Vagina (tissue), 2 donors: ENCODE measurements around the gene AMBP. TPM values are rescaled to one million over a fixed set of nuclear protein-coding genes. Genes with fewer than 3 reads are reported as not detected.

ENCODE experiments used
- DNase-seq, 2 donors: peaks; one replicate each; pipeline ENCODE4 v3.0.0-alpha.2; 2017; ENCODE audit errors: extremely low spot score in 2 of 2
- H3K27ac ChIP-seq: fragments of 200-600 bp; sonication (generic); one replicate; pipeline ENCODE4 v1.5.1; 2019
- H3K27me3 ChIP-seq: fragments of 200-600 bp; sonication (generic); one replicate; pipeline ENCODE4 v1.5.1; 2019
- H3K36me3 ChIP-seq, 2 donors: fragments of 200-600 bp; sonication (generic); one replicate each; pipeline ENCODE4 v1.5.1; 2017 to 2019
- H3K4me1 ChIP-seq: fragments of 200-600 bp; sonication (generic); one replicate; pipeline ENCODE4 v1.5.1; 2019
- H3K4me3 ChIP-seq, 2 donors: fragments of 200-600 bp; sonication (generic); 1 replicate in 1 of 2; 2 replicates in 1 of 2; pipeline ENCODE4 v1.5.1; 2016 to 2019
- H3K9me3 ChIP-seq: fragments of 200-600 bp; sonication (generic); one replicate; pipeline ENCODE4 v1.5.1; 2019
- POLR2A ChIP-seq, 2 donors: fragments of 450-650 bp; IDR thresholded peaks; one replicate each; pipeline ENCODE4 v1.6.1; 2017; ENCODE audit warnings: antibody characterized with exemption in 2 of 2, mild to moderate bottlenecking in 2 of 2, moderate library complexity in 2 of 2
- POLR2AphosphoS5 ChIP-seq, 2 donors: sonication (generic); formaldehyde crosslinking; IDR thresholded peaks; one replicate each; pipeline ENCODE4 v1.9.0; 2017; ENCODE audit warnings: antibody characterized with exemption in 2 of 2, mild to moderate bottlenecking in 2 of 2, low read depth in 1 of 2; ENCODE audit not compliant: insufficient read depth in 1 of 2
- intact Hi-C: fragments of 100-400 bp; cut with DNase I; formaldehyde crosslinking; loops from one replicate; pipeline ENCODE4 v1.15.1; 2023
- total RNA-seq: library from RNA; depleted of rRNA; stranded (reverse); fragments of >200 nt; gene quantifications from one replicate; pipeline ENCODE4 v1.2.3, GENCODE V29; 2016
- TF ChIP-seq, protein P1 (sequence below), 3 experiments: fragments of 450-650 bp in 2 of 3; fragments of 200-600 bp in 1 of 3; sonication (generic) in 1 of 3; IDR thresholded peaks; one replicate each; pipeline ENCODE4 v1.5.1; 2017 to 2019; ENCODE audit warnings: antibody characterized with exemption in 3 of 3, mild to moderate bottlenecking in 2 of 3, moderate library complexity in 2 of 3

AMBP gene
- total RNA-seq, 1 donor from 2014 or later = not detected

DNA sequence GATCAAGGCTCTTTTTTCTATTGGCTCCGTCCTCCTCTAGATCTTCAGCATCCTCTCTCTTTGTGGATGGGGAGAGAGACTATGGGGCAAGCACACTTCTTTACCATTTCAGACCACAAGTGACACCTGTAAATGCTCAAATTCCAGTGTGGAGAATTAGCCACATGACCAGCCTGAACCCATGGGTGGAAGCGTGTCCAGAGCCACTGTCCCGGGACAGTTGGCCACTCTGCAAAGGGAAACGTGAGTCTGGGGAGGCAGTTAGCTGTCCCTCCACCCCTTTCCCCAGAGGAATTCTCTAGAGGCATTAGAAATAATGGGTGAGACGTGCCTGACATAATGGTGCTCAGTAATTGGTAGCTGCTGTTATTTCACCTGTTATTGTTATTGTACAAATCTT is 40.9 kb downstream of the AMBP start:
- no peaks in the 10 kb centered on the region for H3K4me1 ChIP-seq
- H3K4me3 ChIP-seq = no peak overlapping the region
- intact Hi-C loops = no loop called here
- no peaks in the 10 kb centered on the region for H3K27me3 ChIP-seq
- peaks cover 0 to 16% of the 10 kb centered on the region in 2 donors for H3K36me3 ChIP-seq
- no peaks in the 10 kb centered on the region for H3K9me3 ChIP-seq
- DNase-seq = no peak
- H3K27ac ChIP-seq = no peak overlapping the region
- TF ChIP-seq POLR2A (IDR thresholded peaks at IDR 0.05) = no peak
- TF ChIP-seq, protein P1, sequence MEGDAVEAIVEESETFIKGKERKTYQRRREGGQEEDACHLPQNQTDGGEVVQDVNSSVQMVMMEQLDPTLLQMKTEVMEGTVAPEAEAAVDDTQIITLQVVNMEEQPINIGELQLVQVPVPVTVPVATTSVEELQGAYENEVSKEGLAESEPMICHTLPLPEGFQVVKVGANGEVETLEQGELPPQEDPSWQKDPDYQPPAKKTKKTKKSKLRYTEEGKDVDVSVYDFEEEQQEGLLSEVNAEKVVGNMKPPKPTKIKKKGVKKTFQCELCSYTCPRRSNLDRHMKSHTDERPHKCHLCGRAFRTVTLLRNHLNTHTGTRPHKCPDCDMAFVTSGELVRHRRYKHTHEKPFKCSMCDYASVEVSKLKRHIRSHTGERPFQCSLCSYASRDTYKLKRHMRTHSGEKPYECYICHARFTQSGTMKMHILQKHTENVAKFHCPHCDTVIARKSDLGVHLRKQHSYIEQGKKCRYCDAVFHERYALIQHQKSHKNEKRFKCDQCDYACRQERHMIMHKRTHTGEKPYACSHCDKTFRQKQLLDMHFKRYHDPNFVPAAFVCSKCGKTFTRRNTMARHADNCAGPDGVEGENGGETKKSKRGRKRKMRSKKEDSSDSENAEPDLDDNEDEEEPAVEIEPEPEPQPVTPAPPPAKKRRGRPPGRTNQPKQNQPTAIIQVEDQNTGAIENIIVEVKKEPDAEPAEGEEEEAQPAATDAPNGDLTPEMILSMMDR (IDR thresholded peaks at IDR 0.05) = no peak
- no peak for TF ChIP-seq POLR2AphosphoS5 (IDR thresholded peaks at IDR 0.05; ENCODE audit: insufficient read depth in 1 of 2, low read depth in 1 of 2)

- TF ChIP-seq POLR2AphosphoS5 (IDR thresholded peaks at IDR 0.05; ENCODE audit: insufficient read depth in 1 of 2, low read depth in 1 of 2) = no peak
- TF ChIP-seq, protein P1 (IDR thresholded peaks at IDR 0.05) = no peak
- no peak for TF ChIP-seq POLR2A (IDR thresholded peaks at IDR 0.05)
- no peak overlapping the region for H3K27ac ChIP-seq
- peaks cover 0 to 16% of the 10 kb centered on the region in 2 donors for H3K36me3 ChIP-seq
- H3K4me1 ChIP-seq = no peaks in the 10 kb centered on the region
- H3K27me3 ChIP-seq = no peaks in the 10 kb centered on the region
- DNase-seq = peak in 1 of 2 donors; percentile 81
- no peak overlapping the region for H3K4me3 ChIP-seq
- intact Hi-C loops = no loop called here
- H3K9me3 ChIP-seq = no peaks in the 10 kb centered on the region
Observed at GRCh38 chr9:114035845-114036801, 42.0 kb downstream of the AMBP start.

DNA sequence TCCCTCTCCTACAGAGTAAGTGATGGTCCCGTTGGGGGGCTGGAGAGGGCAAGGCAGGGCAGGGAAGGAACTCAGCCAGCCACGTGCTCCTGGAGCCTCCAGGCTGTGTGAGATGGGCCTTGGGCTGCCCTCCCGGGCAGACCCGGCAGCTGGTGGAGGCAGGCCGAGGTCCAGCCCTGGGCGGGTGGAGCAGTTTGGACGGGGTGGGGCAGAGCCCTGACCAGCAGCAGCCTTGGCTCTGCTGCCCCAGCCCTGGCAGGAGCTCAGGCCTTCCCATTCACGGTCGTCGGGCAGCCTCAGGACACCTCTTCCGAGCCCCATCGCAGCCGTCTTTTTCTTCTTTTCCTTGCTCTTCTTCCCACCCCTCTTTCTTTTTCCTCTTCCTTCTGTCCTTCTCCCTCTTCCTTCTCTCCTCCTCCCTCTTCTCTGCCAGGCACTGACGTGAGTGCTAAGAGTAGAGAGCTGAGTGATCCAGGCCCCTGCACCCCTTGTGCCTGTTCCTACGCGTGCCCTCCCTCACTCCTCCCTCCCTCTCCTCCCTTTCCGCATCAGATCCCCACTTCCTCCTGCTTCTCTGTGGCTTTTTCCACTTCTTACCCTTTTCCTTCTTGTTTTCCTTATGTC is 42.8 kb downstream of the AMBP start:
- intact Hi-C loops = no loop called here
- H3K4me1 ChIP-seq = no peaks in the 10 kb centered on the region
- TF ChIP-seq POLR2AphosphoS5 (IDR thresholded peaks at IDR 0.05; ENCODE audit: insufficient read depth in 1 of 2, low read depth in 1 of 2) (no peak), POLR2A (IDR thresholded peaks at IDR 0.05) (no peak)
- TF ChIP-seq, protein P1 (IDR thresholded peaks at IDR 0.05) = no peak
- peaks cover 0 to 16% of the 10 kb centered on the region in 2 donors for H3K36me3 ChIP-seq
- DNase-seq = peak in 1 of 2 donors; percentile 32
- H3K4me3 ChIP-seq = no peak overlapping the region
- H3K27me3 ChIP-seq = no peaks in the 10 kb centered on the region
- no peaks in the 10 kb centered on the region for H3K9me3 ChIP-seq
- H3K27ac ChIP-seq = no peak overlapping the region

DNA sequence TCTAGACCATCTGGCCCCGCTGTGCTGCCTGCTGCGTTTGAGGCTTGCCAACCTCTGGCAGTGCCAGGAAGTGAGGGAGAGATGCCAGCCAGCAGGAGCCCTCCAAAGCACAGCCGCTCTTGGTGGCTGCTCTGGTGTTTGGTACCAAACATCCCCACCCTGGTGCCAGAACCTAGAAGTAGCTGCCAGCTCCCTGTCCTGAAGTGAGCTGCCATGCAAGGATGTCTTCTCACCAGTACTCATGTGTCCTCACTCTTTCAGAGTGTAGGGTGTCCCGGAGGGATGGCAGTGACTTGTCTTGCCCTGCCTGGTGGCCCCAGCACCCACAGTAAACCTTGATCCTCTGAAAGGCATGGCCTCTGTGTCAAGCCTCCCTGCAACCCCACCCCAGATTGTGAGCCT is 43.4 kb downstream of the AMBP start:
- Histone ChIP-seq H3K4me3 (no peak overlapping the region), H3K27ac (no peak overlapping the region), H3K36me3 (peaks cover 0 to 16% of the 10 kb centered on the region in 2 donors), H3K4me1 (no peaks in the 10 kb centered on the region), H3K27me3 (no peaks in the 10 kb centered on the region), H3K9me3 (no peaks in the 10 kb centered on the region)
- TF ChIP-seq POLR2AphosphoS5 (IDR thresholded peaks at IDR 0.05; ENCODE audit: insufficient read depth in 1 of 2, low read depth in 1 of 2) = no peak
- peak; percentile 55 to 65 for DNase-seq
- intact Hi-C loops = loop anchor here (5.0 kb wide), 1 partner anchor 227 kb away; no protein-coding TSS in a partner anchor

GRCh38 chr9:114034196-114034595 is 43.9 kb downstream of the AMBP start:
- Histone ChIP-seq H3K36me3 (peaks cover 0 to 16% of the 10 kb centered on the region in 2 donors), H3K4me1 (no peaks in the 10 kb centered on the region), H3K4me3 (no peak overlapping the region), H3K9me3 (no peaks in the 10 kb centered on the region), H3K27ac (no peak overlapping the region), H3K27me3 (no peaks in the 10 kb centered on the region)
- TF ChIP-seq, protein P1 (IDR thresholded peaks at IDR 0.05) = no peak
- TF ChIP-seq POLR2A (IDR thresholded peaks at IDR 0.05) (no peak), POLR2AphosphoS5 (IDR thresholded peaks at IDR 0.05; ENCODE audit: insufficient read depth in 1 of 2, low read depth in 1 of 2) (no peak)
- intact Hi-C loops = loop anchor here (5.0 kb wide), 1 partner anchor 227 kb away; no protein-coding TSS in a partner anchor
- DNase-seq = peak; percentile 74 to 90
